GM12878 (cell line): ENCODE data around the gene LMAN2L. TPM values are rescaled to one million over a fixed set of nuclear protein-coding genes. Genes with fewer than 3 reads are reported as not detected.

Experiments
- CUX1 ChIP-seq: IDR thresholded peaks from 2 replicates; pipeline ENCODE4 v1.6.1; 2012; ENCODE audit warnings: improper control_type of control experiment, low read depth, low read length; ENCODE audit not compliant: insufficient replicate concordance
- ELK1 ChIP-seq: IDR thresholded peaks from 2 replicates; pipeline ENCODE4 v1.6.1; 2012; ENCODE audit warnings: low read depth, low read length, improper control_type of control experiment
- IRF3 ChIP-seq: fragments of 450-650 bp; IDR thresholded peaks from 2 replicates; pipeline ENCODE4 v1.6.1; 2014; ENCODE audit warnings: mild to moderate bottlenecking
- IRF5 ChIP-seq: fragments of 450-650 bp; IDR thresholded peaks from 2 replicates; pipeline ENCODE4 v1.6.1; 2017; ENCODE audit warnings: borderline replicate concordance
- MLLT1 ChIP-seq: fragments of 450-650 bp; IDR thresholded peaks from 2 replicates; pipeline ENCODE4 v1.6.1; 2016; ENCODE audit warnings: mild to moderate bottlenecking
- PRDM15 ChIP-seq: fragments of 450-650 bp; formaldehyde crosslinking; IDR thresholded peaks from 2 replicates; pipeline ENCODE4 v1.4.0; 2020; ENCODE audit warnings: mild to moderate bottlenecking, moderate library complexity
- RBBP5 ChIP-seq: fragments of 200-600 bp; sonication (generic); conservative IDR thresholded peaks from 2 replicates; pipeline ENCODE4 v1.6.1; 2016
- RUNX3 ChIP-seq: IDR thresholded peaks from 2 replicates; pipeline ENCODE4 v1.6.1; 2012; ENCODE audit warnings: low read length, inconsistent platforms
- SIX5 ChIP-seq: IDR thresholded peaks from 2 replicates; pipeline ENCODE4 v1.6.1; 2011; ENCODE audit warnings: mild to moderate bottlenecking, low read depth, low read length, moderate library complexity; ENCODE audit not compliant: severe bottlenecking
- SMC3 ChIP-seq: IDR thresholded peaks from 2 replicates; pipeline ENCODE4 v1.6.1; 2011; ENCODE audit warnings: low read length, improper control_type of control experiment, borderline replicate concordance
- STAT3 ChIP-seq: IDR thresholded peaks from 2 replicates; pipeline ENCODE4 v1.6.1; 2011; ENCODE audit warnings: low read depth, low read length, improper control_type of control experiment
- YBX1 ChIP-seq: fragments of 450-650 bp; IDR thresholded peaks from 2 replicates; pipeline ENCODE4 v1.6.1; 2016; ENCODE audit warnings: antibody characterized with exemption
- polyA plus RNA-seq, 11 experiments: library from polyadenylated mRNA; depleted of rRNA in 4 of 11; unstranded in 6 of 11; stranded (reverse) in 5 of 11; fragments of >200 nt; fragmentation: Nextera tagmentation in 4 of 11; fragmentation: Illumina TruSeq in 1 of 11; extraction: Ambion mirVana in 4 of 11; extraction: Trizol in 1 of 11; gene quantifications; 1 replicate in 1 of 11; 2 replicates in 10 of 11; pipeline versions ENCODE4 v1.2.1 to v1.2.3, GENCODE V29; 2011 to 2016; ENCODE audit warnings: inconsistent platforms in 2 of 11, missing spikeins in 2 of 11, low read depth in 1 of 11
- total RNA-seq, 4 experiments: library from RNA; depleted of rRNA in 3 of 4; stranded (reverse); fragments of >200 nt in 3 of 4; fragmentation: Illumina TruSeq in 1 of 4; extraction: Trizol in 1 of 4; gene quantifications; 2 replicates each; pipeline versions ENCODE4 v1.2.1 to v1.2.3, GENCODE V29; 2013 to 2021

LMAN2L gene
- total and polyA plus RNA-seq, 10 of the 15 experiments (the other 5 are each of a cell fraction or from before 2014, with no cell fraction given), result 5.7 to 16.3 (median 10.7) TPM

GRCh38 chr2:96760986-96761832 lies 21.3 kb upstream of the LMAN2L start (continued):
- TF ChIP-seq MLLT1 (peak; percentile 88), STAT3 (no peak), RBBP5 (no peak), PRDM15 (CRISPR knock-in tag) (no peak), CUX1 (no peak), YBX1 (no peak), ELK1 (no peak), SIX5 (no peak), SMC3 (peak; percentile 30), IRF5 (no peak), IRF3 (no peak), RUNX3 (no peak)
